HCT116 (cell line): Measurements from ENCODE around the gene SASS6. TPM values are rescaled to one million over a fixed set of nuclear protein-coding genes. Genes with fewer than 3 reads are reported as not detected.

Experiments used
- ATAC-seq: fragments of 200-7000 bp; cut with Tn5 transposase; 2 replicates; pipeline ENCODE4 v1.9.1; 2020; ENCODE audit warnings: mild to moderate bottlenecking, moderate library complexity
- BruUV-seq: library from RNA; stranded (reverse); fragments of 400-500 nt; replicated peaks from 2 replicates; lab custom pipeline; 2021; lab: Mats Ljungman, UMichigan
- CTCF ChIA-PET: fragments of 300-600 bp; sonication (Branson Sonifier 250); formaldehyde crosslinking; loops from one replicate; lab custom pipeline; 2021; ENCODE audit warnings: antibody characterized with exemption; lab: Charles Lee
- POLR2A ChIA-PET: fragments of 300-600, 350-600 bp; sonication (Branson Sonifier 250); formaldehyde crosslinking; loops from one replicate; lab custom pipeline; 2021; ENCODE audit warnings: antibody characterized with exemption; lab: Charles Lee
- RAD21 ChIA-PET, 2 experiments: fragments of 300-600 bp; sonication (Branson Sonifier 250); formaldehyde crosslinking; loops; one replicate each; lab custom pipeline; 2023; ENCODE audit warnings: low total read pairs in 2 of 2; ENCODE audit not compliant: uncharacterized antibody in 2 of 2, unreplicated experiment in 2 of 2, low non-redundant PET in 1 of 2; lab: Charles Lee
- DNase-seq: peaks from one replicate; pipeline ENCODE4 v3.0.0-alpha.2; 2010; ENCODE audit warnings: low read depth, low spot score
- H2AFZ ChIP-seq: fragments of 200-600 bp; shearing (Covaris generic), sonication (generic); 2 replicates; pipeline ENCODE4 v1.6.1; 2017; ENCODE audit warnings: low read depth, mixed run types, mixed read lengths, antibody characterized with exemption, low read length; ENCODE audit not compliant: poor library complexity, severe bottlenecking
- H3K27ac ChIP-seq: 2 replicates; pipeline ENCODE4 v1.5.1; 2012; ENCODE audit warnings: low read depth, low read length
- H3K27me3 ChIP-seq: fragments of 200-600 bp; sonication (generic); 2 replicates; pipeline ENCODE4 v1.6.1; 2016; ENCODE audit warnings: mixed run types, low read length, mixed read lengths; ENCODE audit not compliant: insufficient read depth
- H3K36me3 ChIP-seq, 2 experiments: fragments of 200-500 bp in 1 of 2; fragments of 200-600 bp in 1 of 2; sonication (Bioruptor generic) in 1 of 2; sonication (generic) in 1 of 2; 2 replicates each; pipeline versions ENCODE4 v1.5.1 to v1.6.1; 2014 to 2016; ENCODE audit warnings: low read length in 2 of 2, inconsistent platforms in 1 of 2, mixed read lengths in 1 of 2, mixed run types in 1 of 2; ENCODE audit not compliant: insufficient read depth in 2 of 2, control insufficient read depth in 1 of 2
- H3K4me1 ChIP-seq, 2 experiments: fragments of 200-600 bp in 1 of 2; sonication (generic) in 1 of 2; 2 replicates each; pipeline versions ENCODE4 v1.5.1 to v1.6.1; 2012 to 2017; ENCODE audit warnings: low read length in 2 of 2, inconsistent platforms in 1 of 2, mild to moderate bottlenecking in 1 of 2, mixed read lengths in 1 of 2, mixed run types in 1 of 2, moderate library complexity in 1 of 2; ENCODE audit not compliant: insufficient read depth in 2 of 2, control insufficient read depth in 1 of 2
- H3K4me2 ChIP-seq: fragments of 200-600 bp; sonication (generic); 2 replicates; pipeline ENCODE4 v1.6.1; 2017; ENCODE audit warnings: mixed run types, low read length, mixed read lengths
- H3K4me3 ChIP-seq, 2 experiments: fragments of 200-600 bp in 1 of 2; sonication (generic) in 1 of 2; replicated peaks in 1 of 2; 2 replicates each; pipeline ENCODE4 v1.5.1; 2011 to 2016; ENCODE audit warnings: low read length in 2 of 2, control low read depth in 1 of 2, low read depth in 1 of 2, mild to moderate bottlenecking in 1 of 2, mixed read lengths in 1 of 2, mixed run types in 1 of 2
- H3K79me2 ChIP-seq: fragments of 200-600 bp; sonication (generic); 2 replicates; pipeline ENCODE4 v1.6.1; 2017; ENCODE audit warnings: mild to moderate bottlenecking, mixed run types, low read length, moderate library complexity, mixed read lengths; ENCODE audit not compliant: insufficient read depth
- H3K9ac ChIP-seq: fragments of 200-600 bp; sonication (generic); 2 replicates; pipeline ENCODE4 v1.6.1; 2016; ENCODE audit warnings: low read length, mixed read lengths
- H3K9me2 ChIP-seq: fragments of 200-600 bp; sonication (generic), shearing (Covaris generic); 2 replicates; pipeline ENCODE4 v1.6.1; 2017; ENCODE audit warnings: mixed run types, mild to moderate bottlenecking, moderate library complexity; ENCODE audit not compliant: insufficient read depth
- H3K9me3 ChIP-seq, 2 experiments: fragments of 200-500 bp in 1 of 2; fragments of 200-600 bp in 1 of 2; sonication (Bioruptor generic) in 1 of 2; sonication (generic) in 1 of 2; 2 replicates each; pipeline ENCODE4 v1.6.1; 2014 to 2017; ENCODE audit warnings: low read length in 2 of 2, mixed read lengths in 2 of 2, inconsistent platforms in 1 of 2, low read depth in 1 of 2, mild to moderate bottlenecking in 1 of 2, mixed run types in 1 of 2, moderate library complexity in 1 of 2; ENCODE audit not compliant: control insufficient read depth in 1 of 2, insufficient read depth in 1 of 2
- H4K20me1 ChIP-seq: fragments of 200-600 bp; sonication (generic), shearing (Covaris generic); 2 replicates; pipeline ENCODE4 v1.6.1; 2017; ENCODE audit warnings: mixed run types, mild to moderate bottlenecking, moderate library complexity; ENCODE audit not compliant: insufficient read depth
- EGR1 ChIP-seq: IDR thresholded peaks from 2 replicates; pipeline ENCODE4 v1.6.1; 2012; ENCODE audit warnings: low read depth
- EZH2 ChIP-seq: fragments of 200-600 bp; sonication (generic); IDR thresholded peaks from 2 replicates; pipeline ENCODE4 v1.6.1; 2017; ENCODE audit warnings: antibody characterized with exemption, mixed run types
- EZH2phosphoT487 ChIP-seq: fragments of 200-600 bp; IDR thresholded peaks from 2 replicates; pipeline ENCODE4 v1.6.1; 2018; ENCODE audit warnings: antibody characterized with exemption, borderline replicate concordance
- JUND ChIP-seq: IDR thresholded peaks from 2 replicates; pipeline ENCODE4 v1.6.1; 2012
- MAX ChIP-seq: IDR thresholded peaks from 2 replicates; pipeline ENCODE4 v1.6.1; 2012
- RAD21 ChIP-seq: IDR thresholded peaks from 2 replicates; pipeline ENCODE4 v1.6.1; 2012; ENCODE audit warnings: low read depth, mild to moderate bottlenecking
- SRF ChIP-seq: IDR thresholded peaks from 2 replicates; pipeline ENCODE4 v1.6.1; 2012; ENCODE audit warnings: low read depth
- ZNF274 ChIP-seq: fragments of 200-500 bp; sonication (Bioruptor generic); IDR thresholded peaks from 2 replicates; pipeline ENCODE4 v1.6.1; 2014; ENCODE audit warnings: mild to moderate bottlenecking, low read depth, low read length, inconsistent platforms
- intact Hi-C: fragments of 100-400 bp; cut with micrococcal nuclease; formaldehyde crosslinking; loops from 2 replicates; pipeline ENCODE4 v1.10.0; 2022
- total RNA-seq: library from RNA; stranded (reverse); gene quantifications from one replicate; pipeline ENCODE4 v1.2.1, GENCODE V29; 2021; ENCODE audit not compliant: unreplicated experiment
- TF ChIP-seq, protein P1 (sequence below), 3 experiments: fragments of 200-600 bp in 1 of 3; sonication (generic) in 1 of 3; IDR thresholded peaks in 2 of 3; conservative IDR thresholded peaks in 1 of 3; 2 replicates each; pipeline ENCODE4 v1.5.1; 2012 to 2017; ENCODE audit warnings: low read depth in 2 of 3, low read length in 2 of 3, antibody characterized with exemption in 1 of 3, borderline replicate concordance in 1 of 3, control low read depth in 1 of 3, mild to moderate bottlenecking in 1 of 3, mixed read lengths in 1 of 3, mixed run types in 1 of 3, moderate library complexity in 1 of 3; ENCODE audit not compliant: insufficient read depth in 1 of 3
- TF ChIP-seq, protein P2 (sequence below): IDR thresholded peaks from 2 replicates; pipeline ENCODE4 v1.6.1; 2012; ENCODE audit warnings: low read depth

Gene SASS6
- total RNA-seq, 1 experiment from 2014 or later: 13.7 TPM

DNA sequence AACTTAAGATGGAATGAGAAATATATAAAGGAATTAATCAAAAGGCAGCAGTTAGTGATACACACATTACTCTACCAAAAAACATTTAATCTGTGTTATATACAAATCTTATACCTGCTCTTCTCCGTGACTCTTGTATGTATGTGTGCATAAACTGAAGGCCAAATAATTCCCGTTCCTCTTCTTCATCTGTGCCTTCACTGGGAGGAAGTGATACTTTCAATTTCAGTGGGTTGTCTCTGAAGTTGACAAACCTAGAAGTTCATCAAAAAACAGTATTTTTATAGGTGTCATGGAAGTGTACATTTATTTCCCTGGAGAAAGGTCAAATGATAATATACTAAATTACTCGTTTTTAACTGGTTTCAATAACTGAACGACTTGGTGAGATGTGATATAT, 19.5 kb upstream of the SASS6 start:
- ChIA-PET CTCF (no interaction called here), RAD21 (no interaction called here), POLR2A (no interaction called here)
- Histone ChIP-seq H3K27ac (no peak overlapping the region), H4K20me1 (no peaks in the 10 kb centered on the region), H3K9ac (no peak overlapping the region), H3K9me2 (no peaks in the 10 kb centered on the region), H3K4me2 (no peak overlapping the region), H3K9me3 (no peaks in the 10 kb centered on the region), H3K79me2 (no peaks in the 10 kb centered on the region), H2AFZ (no peak overlapping the region), H3K4me3 (no peak overlapping the region), H3K36me3 (peaks cover 0 to 2% of the 10 kb centered on the region in 2 experiments; a peak in 1 of 4 replicates), H3K27me3 (no peaks in the 10 kb centered on the region), H3K4me1 (no peaks in the 10 kb centered on the region)
- ATAC-seq (no peak), DNase-seq (no peak)
- intact Hi-C loops: no loop called here
- TF ChIP-seq EZH2phosphoT487 (no peak), JUND (no peak), MAX (no peak), RAD21 (no peak)
- TF ChIP-seq, protein P1, sequence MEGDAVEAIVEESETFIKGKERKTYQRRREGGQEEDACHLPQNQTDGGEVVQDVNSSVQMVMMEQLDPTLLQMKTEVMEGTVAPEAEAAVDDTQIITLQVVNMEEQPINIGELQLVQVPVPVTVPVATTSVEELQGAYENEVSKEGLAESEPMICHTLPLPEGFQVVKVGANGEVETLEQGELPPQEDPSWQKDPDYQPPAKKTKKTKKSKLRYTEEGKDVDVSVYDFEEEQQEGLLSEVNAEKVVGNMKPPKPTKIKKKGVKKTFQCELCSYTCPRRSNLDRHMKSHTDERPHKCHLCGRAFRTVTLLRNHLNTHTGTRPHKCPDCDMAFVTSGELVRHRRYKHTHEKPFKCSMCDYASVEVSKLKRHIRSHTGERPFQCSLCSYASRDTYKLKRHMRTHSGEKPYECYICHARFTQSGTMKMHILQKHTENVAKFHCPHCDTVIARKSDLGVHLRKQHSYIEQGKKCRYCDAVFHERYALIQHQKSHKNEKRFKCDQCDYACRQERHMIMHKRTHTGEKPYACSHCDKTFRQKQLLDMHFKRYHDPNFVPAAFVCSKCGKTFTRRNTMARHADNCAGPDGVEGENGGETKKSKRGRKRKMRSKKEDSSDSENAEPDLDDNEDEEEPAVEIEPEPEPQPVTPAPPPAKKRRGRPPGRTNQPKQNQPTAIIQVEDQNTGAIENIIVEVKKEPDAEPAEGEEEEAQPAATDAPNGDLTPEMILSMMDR (IDR thresholded peaks at IDR 0.05 in 2 of 3, conservative IDR thresholded peaks at IDR 0.05 in 1 of 3; ENCODE audit: borderline replicate concordance in 1 of 3, insufficient read depth in 1 of 3, low read depth in 2 of 3, low read length in 2 of 3): no peak
- BruUV-seq: no TSS peak

GRCh38 chr1:100151679-100152078, 18.9 kb upstream of the SASS6 start:
- no peak overlapping the region for H3K4me3 ChIP-seq
- no TSS peak for BruUV-seq
- H3K4me1 ChIP-seq: no peaks in the 10 kb centered on the region
- RAD21 ChIA-PET: no interaction called here
- H4K20me1 ChIP-seq: no peaks in the 10 kb centered on the region
- no peaks in the 10 kb centered on the region for H3K27me3 ChIP-seq
- no peak for DNase-seq
- POLR2A ChIA-PET: no interaction called here
- CTCF ChIA-PET: no interaction called here
- no peak overlapping the region for H3K27ac ChIP-seq
- H3K79me2 ChIP-seq: no peaks in the 10 kb centered on the region
- intact Hi-C loops: no loop called here
- no peak for TF ChIP-seq SRF
- no peak for TF ChIP-seq EZH2
- no peak for TF ChIP-seq ZNF274
- TF ChIP-seq, protein P2, sequence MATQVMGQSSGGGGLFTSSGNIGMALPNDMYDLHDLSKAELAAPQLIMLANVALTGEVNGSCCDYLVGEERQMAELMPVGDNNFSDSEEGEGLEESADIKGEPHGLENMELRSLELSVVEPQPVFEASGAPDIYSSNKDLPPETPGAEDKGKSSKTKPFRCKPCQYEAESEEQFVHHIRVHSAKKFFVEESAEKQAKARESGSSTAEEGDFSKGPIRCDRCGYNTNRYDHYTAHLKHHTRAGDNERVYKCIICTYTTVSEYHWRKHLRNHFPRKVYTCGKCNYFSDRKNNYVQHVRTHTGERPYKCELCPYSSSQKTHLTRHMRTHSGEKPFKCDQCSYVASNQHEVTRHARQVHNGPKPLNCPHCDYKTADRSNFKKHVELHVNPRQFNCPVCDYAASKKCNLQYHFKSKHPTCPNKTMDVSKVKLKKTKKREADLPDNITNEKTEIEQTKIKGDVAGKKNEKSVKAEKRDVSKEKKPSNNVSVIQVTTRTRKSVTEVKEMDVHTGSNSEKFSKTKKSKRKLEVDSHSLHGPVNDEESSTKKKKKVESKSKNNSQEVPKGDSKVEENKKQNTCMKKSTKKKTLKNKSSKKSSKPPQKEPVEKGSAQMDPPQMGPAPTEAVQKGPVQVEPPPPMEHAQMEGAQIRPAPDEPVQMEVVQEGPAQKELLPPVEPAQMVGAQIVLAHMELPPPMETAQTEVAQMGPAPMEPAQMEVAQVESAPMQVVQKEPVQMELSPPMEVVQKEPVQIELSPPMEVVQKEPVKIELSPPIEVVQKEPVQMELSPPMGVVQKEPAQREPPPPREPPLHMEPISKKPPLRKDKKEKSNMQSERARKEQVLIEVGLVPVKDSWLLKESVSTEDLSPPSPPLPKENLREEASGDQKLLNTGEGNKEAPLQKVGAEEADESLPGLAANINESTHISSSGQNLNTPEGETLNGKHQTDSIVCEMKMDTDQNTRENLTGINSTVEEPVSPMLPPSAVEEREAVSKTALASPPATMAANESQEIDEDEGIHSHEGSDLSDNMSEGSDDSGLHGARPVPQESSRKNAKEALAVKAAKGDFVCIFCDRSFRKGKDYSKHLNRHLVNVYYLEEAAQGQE: no peak
- no peak for TF ChIP-seq EGR1
- no peak overlapping the region for H3K4me2 ChIP-seq
- no peak overlapping the region for H3K9ac ChIP-seq
- H3K36me3 ChIP-seq: peaks cover 0 to 6% of the 10 kb centered on the region in 2 experiments; a peak in 1 of 4 replicates
- no peak overlapping the region for H2AFZ ChIP-seq
- H3K9me2 ChIP-seq: no peaks in the 10 kb centered on the region
- H3K9me3 ChIP-seq: no peaks in the 10 kb centered on the region
- ATAC-seq: no peak
